Caco-2 (cell line): ENCODE data around the gene TUBB3. TPM values are rescaled to one million over a fixed set of nuclear protein-coding genes. Genes with fewer than 3 reads are reported as not detected.

ENCODE experiments used
- BruUV-seq: library from RNA; stranded (reverse); fragments of 400-500 nt; replicated peaks from 2 replicates; lab custom pipeline; 2021; lab: Mats Ljungman, UMichigan
- CTCF ChIA-PET: fragments of 300-600 bp; sonication (Branson Sonifier 250); formaldehyde crosslinking; loops from one replicate; lab custom pipeline; 2022; ENCODE audit warnings: antibody characterized with exemption; lab: Charles Lee
- POLR2A ChIA-PET: fragments of 300-600 bp; sonication (Branson Sonifier 250); formaldehyde crosslinking; loops from one replicate; lab custom pipeline; 2022; ENCODE audit warnings: antibody characterized with exemption; lab: Charles Lee
- DNase-seq, 2 experiments: peaks; one replicate each; pipeline versions ENCODE4 v3.0.0 to v3.0.0-alpha.2; 2020 to 2022
- H3K27me3 ChIP-seq: replicated peaks from 2 replicates; pipeline ENCODE4 v1.6.0; 2011; ENCODE audit warnings: low read length; ENCODE audit not compliant: control insufficient read depth, insufficient read depth
- H3K36me3 ChIP-seq: 2 replicates; pipeline ENCODE4 v1.5.1; 2011; ENCODE audit warnings: low read length; ENCODE audit not compliant: control insufficient read depth, insufficient read depth
- H3K4me1 ChIP-seq: fragments of 250-450 bp; sonication (Bioruptor Pico); 2 replicates; pipeline ENCODE4 v1.5.1; 2020; ENCODE audit warnings: mild to moderate bottlenecking
- H3K4me3 ChIP-seq: 2 replicates; pipeline ENCODE4 v1.5.1; 2011; ENCODE audit warnings: low read depth, mild to moderate bottlenecking, control low read depth, low read length
- H3K9me3 ChIP-seq: fragments of 250-450 bp; sonication (Bioruptor Pico); 2 replicates; pipeline ENCODE4 v1.5.1; 2020; ENCODE audit warnings: mild to moderate bottlenecking, moderate library complexity
- H3K27ac Mint-ChIP-seq: one replicate; pipeline ENCODE4 v1.8.0; 2022; ENCODE audit warnings: mixed read lengths; ENCODE audit not compliant: unreplicated experiment
- H3K27me3 Mint-ChIP-seq: one replicate; pipeline ENCODE4 v1.8.0; 2022; ENCODE audit warnings: mixed read lengths; ENCODE audit not compliant: insufficient read depth, unreplicated experiment
- H3K36me3 Mint-ChIP-seq: one replicate; pipeline ENCODE4 v1.8.0; 2022; ENCODE audit warnings: mild to moderate bottlenecking, mixed read lengths; ENCODE audit not compliant: insufficient read depth, unreplicated experiment
- H3K4me1 Mint-ChIP-seq: one replicate; pipeline ENCODE4 v1.8.0; 2022; ENCODE audit warnings: low read depth, mixed read lengths; ENCODE audit not compliant: unreplicated experiment
- H3K4me3 Mint-ChIP-seq: one replicate; pipeline ENCODE4 v1.8.0; 2022; ENCODE audit warnings: mild to moderate bottlenecking, moderate library complexity, mixed read lengths; ENCODE audit not compliant: unreplicated experiment
- H3K9me3 Mint-ChIP-seq: one replicate; pipeline ENCODE4 v1.8.0; 2022; ENCODE audit warnings: mixed read lengths; ENCODE audit not compliant: unreplicated experiment
- CTCF ChIP-seq, 2 experiments: fragments of 200-600 bp in 1 of 2; IDR thresholded peaks; 1 replicate in 1 of 2; 2 replicates in 1 of 2; pipeline versions ENCODE4 v1.5.1 to v1.8.0; 2011 to 2022; ENCODE audit warnings: antibody characterized with exemption in 1 of 2, control low read depth in 1 of 2, inconsistent platforms in 1 of 2, low read depth in 1 of 2, low read length in 1 of 2, mild to moderate bottlenecking in 1 of 2, moderate library complexity in 1 of 2; ENCODE audit not compliant: insufficient read depth in 1 of 2, severe bottlenecking in 1 of 2, unreplicated experiment in 1 of 2
- intact Hi-C: fragments of 100-400 bp; cut with micrococcal nuclease; formaldehyde crosslinking; loops from one replicate; pipeline ENCODE4 v1.10.0; 2022; ENCODE audit not compliant: unreplicated experiment
- total RNA-seq: library from RNA; stranded (reverse); gene quantifications from 2 replicates; pipeline ENCODE4 v1.2.3, GENCODE V29; 2022

TUBB3 gene
- total RNA-seq, 1 experiment from 2014 or later: 31.3 TPM

GRCh38 chr16:89919535-89920406, 3.4 kb upstream of the TUBB3 start:
- H3K4me1 ChIP-seq: peaks cover 34% of the 10 kb centered on the region
- Mint-ChIP-seq H3K27ac (no peak overlapping the region), H3K4me1 (peaks cover 6% of the 10 kb centered on the region), H3K27me3 (no peaks in the 10 kb centered on the region), H3K4me3 (peak overlapping the region; percentile 30), H3K36me3 (peaks cover 57% of the 10 kb centered on the region), H3K9me3 (no peaks in the 10 kb centered on the region)
- BruUV-seq: no TSS peak
- no peak for DNase-seq
- H3K27me3 ChIP-seq: 0 out of 2 replicates have a peak, but pooled peaks cover 2% of the 10 kb centered on the region
- TF ChIP-seq CTCF (IDR thresholded peaks at IDR 0.05; ENCODE audit: insufficient read depth in 1 of 2, low read depth in 1 of 2, low read length in 1 of 2, severe bottlenecking in 1 of 2, unreplicated experiment in 1 of 2): no peak
- ChIA-PET POLR2A (interaction anchor here (0.5 kb wide), 1 partner anchor 105 kb away, joined by 3 read pairs; no protein-coding TSS in a partner anchor), CTCF (no interaction called here)
- no peak overlapping the region for H3K4me3 ChIP-seq
- no peaks in the 10 kb centered on the region for H3K36me3 ChIP-seq
- intact Hi-C loops: loop anchor here (10.0 kb wide), 1 partner anchor 95 kb away; the partner anchor contains the start of gene SPIRE2
- H3K9me3 ChIP-seq: no peaks in the 10 kb centered on the region

- no TSS peak for BruUV-seq
- intact Hi-C loops: loop anchor here (10.0 kb wide), 1 partner anchor 96 kb away; the partner anchor contains the start of gene SPIRE2
- Histone ChIP-seq H3K4me1 (peaks cover 39% of the 10 kb centered on the region), H3K27me3 (0 out of 2 replicates have a peak, but pooled peaks cover 2% of the 10 kb centered on the region), H3K4me3 (no peak overlapping the region), H3K36me3 (no peaks in the 10 kb centered on the region), H3K9me3 (no peaks in the 10 kb centered on the region)
- POLR2A ChIA-PET: no interaction called here
- Mint-ChIP-seq H3K4me3 (no peak overlapping the region), H3K27ac (no peak overlapping the region), H3K27me3 (no peaks in the 10 kb centered on the region), H3K36me3 (peaks cover 47% of the 10 kb centered on the region), H3K4me1 (peaks cover 6% of the 10 kb centered on the region), H3K9me3 (no peaks in the 10 kb centered on the region)
- CTCF ChIA-PET: no interaction called here
- no peak for DNase-seq
- TF ChIP-seq CTCF (IDR thresholded peaks at IDR 0.05; ENCODE audit: insufficient read depth in 1 of 2, low read depth in 1 of 2, low read length in 1 of 2, severe bottlenecking in 1 of 2, unreplicated experiment in 1 of 2): no peak
Measured at GRCh38 chr16:89920723-89921122, 2.4 kb upstream of the TUBB3 start.

GRCh38 chr16:89921131-89921701, 1.9 kb upstream of the TUBB3 start:
- Histone ChIP-seq H3K27me3 (0 out of 2 replicates have a peak, but pooled peaks cover 2% of the 10 kb centered on the region), H3K36me3 (no peaks in the 10 kb centered on the region), H3K4me3 (no peak overlapping the region), H3K4me1 (peaks cover 40% of the 10 kb centered on the region), H3K9me3 (no peaks in the 10 kb centered on the region)
- no peak for DNase-seq
- no peaks in the 10 kb centered on the region for H3K27me3 Mint-ChIP-seq
- no peak overlapping the region for H3K27ac Mint-ChIP-seq
- CTCF ChIA-PET: interaction anchor here (1.1 kb wide), 1 partner anchor 11 kb away, joined by 9 read pairs; no protein-coding TSS in a partner anchor
- POLR2A ChIA-PET: no interaction called here
- peaks cover 6% of the 10 kb centered on the region for H3K4me1 Mint-ChIP-seq
- H3K9me3 Mint-ChIP-seq: no peaks in the 10 kb centered on the region
- no peak for TF ChIP-seq CTCF (IDR thresholded peaks at IDR 0.05; ENCODE audit: insufficient read depth in 1 of 2, low read depth in 1 of 2, low read length in 1 of 2, severe bottlenecking in 1 of 2, unreplicated experiment in 1 of 2)
- BruUV-seq: no TSS peak
- intact Hi-C loops: loop anchor here (10.0 kb wide), 1 partner anchor 96 kb away; the partner anchor contains the start of gene SPIRE2
- peak overlapping the region; percentile 85 for H3K4me3 Mint-ChIP-seq
- H3K36me3 Mint-ChIP-seq: peaks cover 42% of the 10 kb centered on the region
